Measurements from ENCODE around the gene TRIM24. TPM values are rescaled to one million over a fixed set of nuclear protein-coding genes. Genes with fewer than 3 reads are reported as not detected.
A peak's percentile ranks its signal among the peaks of the same experiment; 100 is the strongest.
"Not testable (repeated sequence)": the region's sequence is repeated elsewhere in the genome, so short reads cannot be mapped to it uniquely, and the experiment has no call there.

TRIM24 gene
- total and polyA plus RNA-seq, 2 of the 13 experiments (the other 11 are each of a cell fraction or from before 2014, with no cell fraction given): 100 to 106 TPM

GRCh38 chr7:138466069-138466756 lies 6.2 kb downstream of the TRIM24 start (continued):
- TF ChIP-seq, protein P1, sequence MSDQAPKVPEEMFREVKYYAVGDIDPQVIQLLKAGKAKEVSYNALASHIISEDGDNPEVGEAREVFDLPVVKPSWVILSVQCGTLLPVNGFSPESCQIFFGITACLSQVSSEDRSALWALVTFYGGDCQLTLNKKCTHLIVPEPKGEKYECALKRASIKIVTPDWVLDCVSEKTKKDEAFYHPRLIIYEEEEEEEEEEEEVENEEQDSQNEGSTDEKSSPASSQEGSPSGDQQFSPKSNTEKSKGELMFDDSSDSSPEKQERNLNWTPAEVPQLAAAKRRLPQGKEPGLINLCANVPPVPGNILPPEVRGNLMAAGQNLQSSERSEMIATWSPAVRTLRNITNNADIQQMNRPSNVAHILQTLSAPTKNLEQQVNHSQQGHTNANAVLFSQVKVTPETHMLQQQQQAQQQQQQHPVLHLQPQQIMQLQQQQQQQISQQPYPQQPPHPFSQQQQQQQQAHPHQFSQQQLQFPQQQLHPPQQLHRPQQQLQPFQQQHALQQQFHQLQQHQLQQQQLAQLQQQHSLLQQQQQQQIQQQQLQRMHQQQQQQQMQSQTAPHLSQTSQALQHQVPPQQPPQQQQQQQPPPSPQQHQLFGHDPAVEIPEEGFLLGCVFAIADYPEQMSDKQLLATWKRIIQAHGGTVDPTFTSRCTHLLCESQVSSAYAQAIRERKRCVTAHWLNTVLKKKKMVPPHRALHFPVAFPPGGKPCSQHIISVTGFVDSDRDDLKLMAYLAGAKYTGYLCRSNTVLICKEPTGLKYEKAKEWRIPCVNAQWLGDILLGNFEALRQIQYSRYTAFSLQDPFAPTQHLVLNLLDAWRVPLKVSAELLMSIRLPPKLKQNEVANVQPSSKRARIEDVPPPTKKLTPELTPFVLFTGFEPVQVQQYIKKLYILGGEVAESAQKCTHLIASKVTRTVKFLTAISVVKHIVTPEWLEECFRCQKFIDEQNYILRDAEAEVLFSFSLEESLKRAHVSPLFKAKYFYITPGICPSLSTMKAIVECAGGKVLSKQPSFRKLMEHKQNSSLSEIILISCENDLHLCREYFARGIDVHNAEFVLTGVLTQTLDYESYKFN (CRISPR knock-in tag; conservative IDR thresholded peaks at IDR 0.05): 0 out of 2 replicates have a peak, but pooled peaks have one; percentile 23
- TF ChIP-seq RXRA (CRISPR knock-in tag; IDR thresholded peaks at IDR 0.05) (peak; percentile 95), ADNP (CRISPR knock-in tag; IDR thresholded peaks at IDR 0.05) (0 out of 2 replicates have a peak, but pooled peaks have one; percentile 14), TBX2 (CRISPR knock-in tag; IDR thresholded peaks at IDR 0.05; ENCODE audit: borderline replicate concordance) (peak; percentile 88), RCOR2 (CRISPR knock-in tag; IDR thresholded peaks at IDR 0.05) (peak; percentile 58; the same call in 1 of the 2 replicates), ZBTB33 (CRISPR knock-in tag; IDR thresholded peaks at IDR 0.05) (peak; percentile 81; the same call in 1 of the 2 replicates), CREM (IDR thresholded peaks at IDR 0.05) (peak; percentile 15; the same call in 1 of the 2 replicates), HDAC2 (CRISPR knock-in tag; IDR thresholded peaks at IDR 0.05) (0 out of 2 replicates have a peak, but pooled peaks have one; percentile 27), IRF2 (CRISPR knock-in tag; IDR thresholded peaks at IDR 0.05) (0 out of 2 replicates have a peak, but pooled peaks have one; percentile 27), SALL1 (CRISPR knock-in tag; IDR thresholded peaks at IDR 0.05) (peak; percentile 63)
- TF ChIP-seq, protein P2, sequence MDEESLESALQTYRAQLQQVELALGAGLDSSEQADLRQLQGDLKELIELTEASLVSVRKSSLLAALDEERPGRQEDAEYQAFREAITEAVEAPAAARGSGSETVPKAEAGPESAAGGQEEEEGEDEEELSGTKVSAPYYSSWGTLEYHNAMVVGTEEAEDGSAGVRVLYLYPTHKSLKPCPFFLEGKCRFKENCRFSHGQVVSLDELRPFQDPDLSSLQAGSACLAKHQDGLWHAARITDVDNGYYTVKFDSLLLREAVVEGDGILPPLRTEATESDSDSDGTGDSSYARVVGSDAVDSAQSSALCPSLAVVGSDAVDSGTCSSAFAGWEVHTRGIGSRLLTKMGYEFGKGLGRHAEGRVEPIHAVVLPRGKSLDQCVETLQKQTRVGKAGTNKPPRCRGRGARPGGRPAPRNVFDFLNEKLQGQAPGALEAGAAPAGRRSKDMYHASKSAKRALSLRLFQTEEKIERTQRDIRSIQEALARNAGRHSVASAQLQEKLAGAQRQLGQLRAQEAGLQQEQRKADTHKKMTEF (CRISPR knock-in tag; IDR thresholded peaks at IDR 0.05): 0 out of 2 replicates have a peak, but pooled peaks have one; percentile 33
- not testable (repeated sequence) for TF ChIP-seq CREM (CRISPR knock-in tag; IDR thresholded peaks at IDR 0.05)
- TF ChIP-seq, protein P3, sequence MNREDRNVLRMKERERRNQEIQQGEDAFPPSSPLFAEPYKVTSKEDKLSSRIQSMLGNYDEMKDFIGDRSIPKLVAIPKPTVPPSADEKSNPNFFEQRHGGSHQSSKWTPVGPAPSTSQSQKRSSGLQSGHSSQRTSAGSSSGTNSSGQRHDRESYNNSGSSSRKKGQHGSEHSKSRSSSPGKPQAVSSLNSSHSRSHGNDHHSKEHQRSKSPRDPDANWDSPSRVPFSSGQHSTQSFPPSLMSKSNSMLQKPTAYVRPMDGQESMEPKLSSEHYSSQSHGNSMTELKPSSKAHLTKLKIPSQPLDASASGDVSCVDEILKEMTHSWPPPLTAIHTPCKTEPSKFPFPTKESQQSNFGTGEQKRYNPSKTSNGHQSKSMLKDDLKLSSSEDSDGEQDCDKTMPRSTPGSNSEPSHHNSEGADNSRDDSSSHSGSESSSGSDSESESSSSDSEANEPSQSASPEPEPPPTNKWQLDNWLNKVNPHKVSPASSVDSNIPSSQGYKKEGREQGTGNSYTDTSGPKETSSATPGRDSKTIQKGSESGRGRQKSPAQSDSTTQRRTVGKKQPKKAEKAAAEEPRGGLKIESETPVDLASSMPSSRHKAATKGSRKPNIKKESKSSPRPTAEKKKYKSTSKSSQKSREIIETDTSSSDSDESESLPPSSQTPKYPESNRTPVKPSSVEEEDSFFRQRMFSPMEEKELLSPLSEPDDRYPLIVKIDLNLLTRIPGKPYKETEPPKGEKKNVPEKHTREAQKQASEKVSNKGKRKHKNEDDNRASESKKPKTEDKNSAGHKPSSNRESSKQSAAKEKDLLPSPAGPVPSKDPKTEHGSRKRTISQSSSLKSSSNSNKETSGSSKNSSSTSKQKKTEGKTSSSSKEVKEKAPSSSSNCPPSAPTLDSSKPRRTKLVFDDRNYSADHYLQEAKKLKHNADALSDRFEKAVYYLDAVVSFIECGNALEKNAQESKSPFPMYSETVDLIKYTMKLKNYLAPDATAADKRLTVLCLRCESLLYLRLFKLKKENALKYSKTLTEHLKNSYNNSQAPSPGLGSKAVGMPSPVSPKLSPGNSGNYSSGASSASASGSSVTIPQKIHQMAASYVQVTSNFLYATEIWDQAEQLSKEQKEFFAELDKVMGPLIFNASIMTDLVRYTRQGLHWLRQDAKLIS (CRISPR knock-in tag; IDR thresholded peaks at IDR 0.05): peak; percentile 22; the same call in 1 of the 2 replicates
